Right renal pelvis (tissue), 4 donors: ENCODE measurements around the gene GAS1. TPM values are rescaled to one million over a fixed set of nuclear protein-coding genes. Genes with fewer than 3 reads are reported as not detected.
A peak's percentile ranks its signal among the peaks of the same experiment; 100 is the strongest.

Experiments used
- DNase-seq, 4 donors: peaks; one replicate each; pipeline ENCODE4 v3.0.0-alpha.2; 2013; ENCODE audit warnings: low read depth in 4 of 4, low spot score in 3 of 4, missing footprints in 1 of 4
- polyA plus RNA-seq, 4 donors: library from polyadenylated mRNA; unstranded; fragments of 120-200 nt; gene quantifications; one replicate each; pipeline ENCODE4 v1.2.1, GENCODE V29; 2013; ENCODE audit not compliant: insufficient read length in 4 of 4

Gene GAS1
- polyA plus RNA-seq = 10 to 100 TPM; 47.6 to 57.3 (median 55.9) TPM

DNA sequence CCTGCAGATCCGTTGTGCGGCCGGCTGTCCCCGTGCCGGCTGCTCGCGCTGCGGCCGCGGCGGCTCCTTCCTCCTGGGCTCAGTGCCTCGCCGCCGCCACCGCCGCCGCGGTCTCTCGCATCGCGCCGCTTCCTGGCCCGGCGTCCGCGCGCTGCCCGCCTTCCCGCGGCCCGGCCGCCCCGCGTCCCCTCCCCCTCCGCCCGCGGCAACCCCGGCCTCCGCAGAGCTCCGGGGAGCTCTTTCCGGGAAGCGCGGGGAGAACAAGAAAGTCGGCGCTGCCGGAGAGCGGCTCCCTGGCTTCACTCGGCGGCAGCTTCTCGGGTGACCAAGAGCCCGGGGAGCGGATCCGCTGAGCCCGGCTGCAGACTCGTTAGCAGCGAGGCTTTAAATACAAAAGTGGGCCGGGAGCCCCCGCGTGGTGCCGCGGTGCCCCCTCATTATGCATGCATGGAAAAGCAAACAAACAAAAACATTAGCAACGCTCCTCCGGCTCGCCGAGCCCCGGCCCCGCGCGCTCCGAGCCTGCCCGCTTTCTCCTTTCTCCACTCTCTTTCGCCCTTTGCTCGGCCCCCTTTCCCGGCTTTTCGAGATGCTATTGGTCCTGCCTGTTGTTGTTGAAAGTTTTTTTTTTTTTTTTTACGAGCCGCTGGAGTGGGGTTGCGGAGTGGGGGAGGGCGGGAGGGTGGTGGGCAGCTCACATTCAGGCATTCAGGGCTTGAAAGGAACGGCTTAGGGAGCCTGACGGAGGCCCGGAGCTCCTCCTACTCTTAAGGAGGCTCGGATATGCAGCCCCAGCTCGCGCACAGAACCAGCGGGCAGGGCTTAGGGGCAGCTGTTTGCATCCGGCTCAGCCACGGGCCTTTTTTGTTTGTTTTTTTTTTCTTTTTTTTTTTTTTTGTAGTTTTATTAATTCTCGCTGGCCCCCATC is at the start of gene GAS1:
TSS of gene GAS1 (minus strand) at position 361 of the 928 bp plus-strand sequence. CDS start 727 bp downstream, outside the sequence.
- DNase-seq = peak in 3 of 4 donors; percentile 91 to 92 (median 92)

GRCh38 chr9:86994231-86994630 is 46.9 kb upstream of the GAS1 start:
- no peak for DNase-seq

- no peak for DNase-seq
These were observed 46.5 kb upstream of the GAS1 start for GRCh38 chr9:86993830-86994229.

DNA sequence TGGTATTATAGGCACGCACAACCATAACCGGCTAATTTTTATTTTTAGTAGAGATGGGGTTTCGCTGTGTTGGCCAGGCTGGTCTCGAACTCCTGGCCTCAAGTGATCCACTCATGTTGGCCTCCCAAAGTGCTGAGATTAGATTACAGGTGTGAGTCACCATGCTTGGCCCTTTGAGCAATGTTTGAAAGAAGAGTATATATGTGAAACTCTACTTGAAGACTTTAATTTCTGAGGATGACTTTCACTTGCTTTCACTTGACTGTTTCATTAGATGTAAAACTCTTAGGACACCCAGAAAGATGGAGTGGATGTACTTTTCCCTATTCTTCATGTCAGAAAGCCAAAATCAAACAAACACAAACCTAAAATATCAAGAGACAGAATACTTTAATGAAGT is 43.8 kb upstream of the GAS1 start:
- DNase-seq = no peak

DNA sequence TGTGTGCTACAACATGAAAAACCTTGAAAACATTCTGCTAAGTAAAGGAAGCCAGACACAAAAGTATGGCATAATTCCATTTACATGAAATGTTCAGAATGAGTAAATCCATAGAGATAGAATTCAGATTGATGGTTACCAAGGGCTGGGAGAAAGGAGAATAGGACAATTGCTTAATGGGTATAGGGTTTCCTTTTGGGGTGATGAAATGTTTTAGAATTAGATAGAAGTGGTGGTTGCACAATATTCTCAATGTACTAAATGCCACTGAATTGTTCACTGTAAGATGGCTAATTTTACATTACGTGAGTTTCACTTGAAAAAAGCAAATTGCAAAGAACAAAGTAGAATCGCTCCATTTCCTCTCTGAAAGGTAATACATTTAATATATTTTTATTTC is 43.0 kb upstream of the GAS1 start:
- no peak for DNase-seq

- no peak for DNase-seq
These were observed 40.6 kb upstream of the GAS1 start for GRCh38 chr9:86987900-86988299.

DNA sequence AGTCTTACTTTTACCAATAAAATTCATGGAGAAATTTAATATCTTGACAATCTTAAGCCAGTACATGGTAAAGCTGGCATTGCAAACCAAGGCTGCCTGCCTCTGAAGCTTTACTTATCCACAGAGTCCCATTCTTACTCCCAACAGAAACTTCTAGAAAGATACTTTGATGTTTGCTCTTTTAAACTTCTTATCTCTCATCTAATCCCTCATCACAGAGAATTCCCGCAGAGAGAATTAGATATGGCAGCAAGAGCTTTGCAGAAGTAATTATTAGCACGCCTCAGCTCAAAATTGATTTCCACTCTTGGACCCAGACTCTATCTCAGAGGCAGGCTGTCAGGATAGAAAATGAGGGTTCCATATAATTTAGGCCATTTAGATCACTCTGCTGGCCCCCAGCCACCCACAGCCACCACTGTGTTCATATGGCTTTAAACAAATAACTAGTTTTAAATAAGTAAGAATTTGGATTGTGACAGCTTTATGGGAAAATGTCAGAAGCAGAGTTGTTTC is 37.9 kb upstream of the GAS1 start:
- DNase-seq = no peak

DNA sequence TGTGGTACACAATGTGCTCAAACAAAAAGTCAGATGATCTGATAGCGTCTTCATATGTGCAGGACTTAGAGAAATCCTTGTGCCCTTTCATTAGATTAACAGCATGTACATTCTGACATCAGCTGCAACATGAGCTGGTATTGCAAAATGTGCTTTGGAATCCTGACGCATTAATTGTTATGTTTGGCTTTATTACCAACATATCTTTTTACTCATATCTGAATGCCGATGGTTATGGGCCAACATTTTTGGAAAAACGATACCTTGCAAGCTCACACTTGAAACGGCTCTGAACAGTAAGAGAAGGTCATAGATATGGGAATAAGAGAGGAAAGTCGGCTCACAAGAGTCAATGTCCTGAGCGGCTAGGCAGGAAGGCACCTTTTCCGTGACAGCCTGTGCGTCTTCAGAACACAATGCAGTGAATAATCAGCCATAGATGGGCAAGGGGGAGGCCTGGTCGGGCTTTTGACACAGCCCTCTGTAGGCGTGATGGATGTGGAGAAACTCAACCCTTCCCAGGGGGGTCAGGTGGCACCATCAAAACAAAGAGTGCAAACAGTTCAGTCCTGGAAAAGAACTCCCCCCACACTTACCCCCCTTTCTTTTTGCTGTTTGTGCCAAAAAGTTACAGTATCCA is 36.4 kb upstream of the GAS1 start:
- peak in 2 of 4 donors; percentile 33 to 40 for DNase-seq

DNA sequence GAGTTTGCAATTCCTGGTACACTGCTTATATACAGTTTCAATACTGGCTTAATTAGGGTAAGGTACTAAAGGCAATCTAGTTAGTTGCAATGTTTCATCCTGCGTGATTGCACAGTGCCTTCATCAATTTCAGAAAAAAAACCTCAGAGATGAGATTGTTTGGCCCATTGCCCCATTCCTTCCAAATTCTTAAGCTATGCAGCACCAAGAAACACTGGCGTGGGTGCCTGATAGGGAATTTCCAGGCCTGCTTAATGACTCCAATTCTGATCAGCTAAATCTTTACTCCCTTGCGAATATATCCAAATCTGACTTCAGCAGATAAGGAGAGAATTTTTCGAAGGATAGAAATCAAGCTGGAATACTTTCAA is 35.9 kb upstream of the GAS1 start:
- no peak for DNase-seq

- no peak for DNase-seq
These were observed 33.5 kb upstream of the GAS1 start for GRCh38 chr9:86980802-86981201.

DNA sequence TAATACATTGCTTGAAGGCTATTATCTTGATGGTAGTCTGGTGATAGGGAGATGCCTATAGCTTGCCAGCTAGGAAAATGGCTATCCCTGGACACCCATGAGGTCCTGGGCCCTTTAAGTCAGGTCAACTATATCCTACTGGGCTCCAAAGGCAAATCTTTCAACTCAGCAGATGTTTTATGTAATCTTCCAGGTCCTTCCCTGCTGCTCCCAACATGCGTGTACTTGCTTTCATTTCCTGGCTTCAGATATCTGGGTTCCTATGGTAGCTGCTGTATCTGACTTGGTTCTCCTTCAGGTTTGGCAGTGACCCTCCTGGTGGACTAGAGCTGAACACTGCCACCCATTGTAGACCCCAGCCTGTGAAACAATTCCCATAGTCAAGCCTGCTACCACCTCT is 32.4 kb upstream of the GAS1 start:
- DNase-seq = no peak

DNA sequence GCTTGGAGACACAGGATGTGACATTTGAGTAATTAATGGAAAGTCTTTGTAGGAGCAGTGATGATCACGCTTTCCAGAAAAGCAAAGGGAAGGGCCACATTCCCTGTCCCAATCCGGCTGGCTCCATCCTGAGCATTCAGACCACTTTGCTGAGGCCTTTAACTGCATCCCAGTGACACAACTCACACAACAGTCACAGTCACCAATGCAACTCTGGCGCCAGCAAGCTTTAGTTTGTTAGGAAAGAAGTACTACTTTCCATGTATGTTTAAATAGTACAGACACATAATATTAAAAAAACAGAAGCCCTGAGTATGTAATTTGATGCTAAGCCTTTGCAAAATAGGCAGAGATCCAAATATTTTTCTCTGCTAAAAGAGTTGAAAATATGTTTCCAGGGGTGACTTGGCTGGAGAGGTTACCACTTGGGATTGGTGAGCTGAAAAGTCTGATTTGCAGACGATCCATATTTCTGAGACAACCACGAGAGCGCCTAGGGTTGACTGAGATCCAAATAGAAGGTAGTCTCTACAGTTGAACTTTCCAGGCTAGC is 31.7 kb upstream of the GAS1 start:
- no peak for DNase-seq

DNA sequence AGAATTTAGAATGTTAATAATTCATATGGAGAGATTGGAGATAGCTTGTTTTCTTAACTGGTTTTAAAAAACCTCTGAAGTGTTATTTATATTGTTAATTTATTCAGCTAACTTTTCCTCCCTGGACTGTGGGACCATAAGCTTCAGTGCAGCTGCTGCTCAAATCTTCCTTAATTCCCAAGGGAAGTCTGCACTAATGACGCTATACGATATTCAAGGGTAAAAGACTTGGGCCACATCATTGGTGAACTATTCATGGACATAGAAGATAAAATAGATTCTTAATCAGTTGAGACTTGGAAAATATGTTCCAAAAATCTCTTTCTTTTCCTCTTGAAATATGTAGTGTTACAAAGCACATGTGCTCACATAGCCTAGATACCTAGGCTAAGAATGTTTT is 31.1 kb upstream of the GAS1 start:
- no peak for DNase-seq

GRCh38 chr9:86977205-86977835 is 30.0 kb upstream of the GAS1 start:
- DNase-seq = no peak

DNA sequence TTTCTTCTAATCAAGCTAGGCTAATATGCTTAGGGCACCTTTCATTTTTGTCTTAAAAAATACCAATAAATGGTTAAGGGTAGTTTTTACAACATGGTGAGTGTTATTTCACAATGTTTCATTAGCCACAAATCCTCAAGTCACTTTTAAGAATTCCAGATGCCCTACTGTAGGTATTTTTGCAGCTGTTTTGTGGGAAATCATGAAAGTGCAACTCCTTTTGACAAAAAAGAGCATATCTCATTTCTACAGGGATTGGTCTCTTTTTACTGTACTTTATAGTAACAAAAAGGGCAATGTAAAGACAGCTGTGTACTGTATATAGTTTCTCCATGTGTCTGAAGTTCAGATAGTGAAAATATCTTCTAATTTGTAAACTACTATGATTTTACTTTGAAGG is 28.3 kb upstream of the GAS1 start:
- DNase-seq = no peak

GRCh38 chr9:86975036-86975435 is 27.7 kb upstream of the GAS1 start:
- no peak for DNase-seq

DNA sequence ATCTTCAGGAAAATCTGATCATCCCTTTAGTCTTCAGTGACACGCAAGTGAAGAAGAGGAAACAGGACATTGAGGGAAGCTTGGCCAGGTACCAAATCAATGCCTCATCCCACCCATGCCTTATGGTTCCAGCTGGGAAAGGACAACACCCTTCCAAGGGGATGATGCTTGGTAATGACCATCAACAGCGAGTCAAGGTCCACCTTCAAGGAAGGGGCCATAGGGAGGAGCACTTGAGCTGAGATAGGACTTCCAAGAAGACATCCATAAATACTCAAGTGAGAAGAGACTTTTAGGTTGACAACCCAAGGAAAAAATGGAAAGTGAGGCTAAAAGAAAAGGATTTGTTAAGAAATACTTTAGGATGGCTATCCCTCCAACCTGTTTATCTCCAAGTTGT is 27.1 kb upstream of the GAS1 start:
- no peak for DNase-seq

DNA sequence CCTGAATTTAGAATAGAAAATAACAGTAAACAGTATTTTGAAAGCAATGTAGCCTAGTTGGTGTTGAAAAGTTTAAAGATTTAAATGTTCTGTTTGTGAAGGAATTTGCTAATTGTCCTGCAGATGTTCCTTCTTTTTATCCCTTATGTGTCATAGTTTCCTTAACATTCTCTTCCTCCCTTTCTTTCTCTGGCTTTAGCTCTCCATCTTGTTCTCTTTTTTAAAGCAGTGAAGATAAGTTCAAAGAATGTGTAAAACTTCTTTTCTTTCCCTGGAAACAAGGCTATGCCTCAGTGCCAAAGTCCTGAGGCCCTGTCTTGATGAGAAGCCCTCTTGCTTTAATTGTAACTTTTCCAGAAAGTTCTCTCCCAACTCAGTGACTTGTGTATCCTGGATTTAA is 24.4 kb upstream of the GAS1 start:
- no peak for DNase-seq

- no peak for DNase-seq
These were observed 21.1 kb upstream of the GAS1 start for GRCh38 chr9:86968258-86968920.

- DNase-seq = no peak
These were observed 19.7 kb upstream of the GAS1 start for GRCh38 chr9:86966852-86967511.
